Panc1 (cell line): Measurements from ENCODE around the gene PDSS1.

Source experiments
- CTCF ChIP-seq: fragments of 450-650 bp; IDR thresholded peaks from 2 replicates; pipeline ENCODE4 v1.5.1; 2017; ENCODE audit warnings: mild to moderate bottlenecking
- SIN3A ChIP-seq: IDR thresholded peaks from 2 replicates; pipeline ENCODE4 v1.6.1; 2012; ENCODE audit warnings: low read depth, mild to moderate bottlenecking, low read length, moderate library complexity, borderline replicate concordance; ENCODE audit not compliant: insufficient read depth

- TF ChIP-seq CTCF (no peak), SIN3A (no peak)
Measured at GRCh38 chr10:26770069-26770468, 72.6 kb downstream of the PDSS1 start.
